Stimulated activated CD4-positive, alpha-beta T cell treated with anti-CD3 and anti-CD28 coated beads, Interleukin-2, amount 100 ng/mL, for 4 hours (primary cell): ENCODE results near the gene DIP2C.
"Not testable (repeated sequence)": the region's sequence is repeated elsewhere in the genome, so short reads cannot be mapped to it uniquely, and the experiment has no call there.

ENCODE experiments used
- DNase-seq: peaks from one replicate; pipeline ENCODE4 v3.0.0-alpha.2; 2020; ENCODE audit warnings: low read depth

Gene DIP2C

DNA sequence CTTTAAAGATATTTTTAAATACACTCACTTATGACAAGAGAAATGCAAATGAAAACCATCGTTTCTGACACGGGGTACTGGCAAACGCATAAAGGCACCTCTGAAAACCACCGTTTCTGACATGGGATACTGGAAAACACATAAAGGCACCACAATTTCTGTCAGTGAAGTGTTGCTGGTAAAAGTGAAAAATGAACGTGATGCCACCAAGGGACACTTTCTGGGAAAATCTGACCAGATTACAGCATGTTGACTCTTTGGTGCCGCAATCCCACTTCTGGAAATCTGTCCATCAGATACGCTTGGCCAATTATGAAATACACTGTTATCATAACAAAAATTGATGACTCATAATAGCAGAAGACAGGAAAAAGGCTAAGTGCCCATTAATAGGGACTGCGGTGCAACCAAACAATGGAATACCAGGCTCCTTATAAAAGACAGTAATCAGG lies 422.5 kb downstream of the DIP2C start:
- DNase-seq: no peak

DNA sequence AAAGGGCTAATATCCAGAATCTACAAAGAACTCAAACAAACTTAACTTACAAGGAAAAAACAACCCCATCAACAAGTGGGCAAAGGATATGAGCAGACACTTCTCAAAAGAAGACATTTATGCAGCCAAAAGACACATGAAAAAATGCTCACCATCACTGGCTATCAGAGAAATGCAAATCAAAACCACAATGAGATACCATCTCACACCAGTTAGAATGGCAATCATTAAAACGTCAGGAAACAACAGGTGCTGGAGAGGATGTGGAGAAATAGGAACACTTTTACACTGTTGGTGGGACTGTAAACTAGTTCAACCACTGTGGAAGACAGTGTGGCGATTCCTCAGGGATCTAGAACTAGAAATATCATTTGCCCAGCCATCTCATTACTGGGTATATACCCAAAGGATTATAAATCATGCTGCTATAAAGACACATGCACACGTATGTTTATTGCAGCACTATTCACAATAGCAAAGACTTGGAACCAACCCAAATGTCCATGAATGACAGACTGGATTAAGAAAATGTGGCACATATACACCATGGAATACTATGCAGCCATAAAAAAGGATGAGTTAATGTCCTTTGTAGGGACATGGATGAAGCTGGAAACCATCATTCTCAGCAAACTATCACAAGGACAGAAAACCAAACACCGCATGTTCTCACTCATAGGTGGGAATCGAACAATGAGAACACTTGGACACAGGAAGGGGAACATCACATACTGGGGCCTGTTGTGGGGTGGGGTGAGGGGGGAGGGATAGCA lies 423.5 kb downstream of the DIP2C start:
- DNase-seq: not testable (repeated sequence)

DNA sequence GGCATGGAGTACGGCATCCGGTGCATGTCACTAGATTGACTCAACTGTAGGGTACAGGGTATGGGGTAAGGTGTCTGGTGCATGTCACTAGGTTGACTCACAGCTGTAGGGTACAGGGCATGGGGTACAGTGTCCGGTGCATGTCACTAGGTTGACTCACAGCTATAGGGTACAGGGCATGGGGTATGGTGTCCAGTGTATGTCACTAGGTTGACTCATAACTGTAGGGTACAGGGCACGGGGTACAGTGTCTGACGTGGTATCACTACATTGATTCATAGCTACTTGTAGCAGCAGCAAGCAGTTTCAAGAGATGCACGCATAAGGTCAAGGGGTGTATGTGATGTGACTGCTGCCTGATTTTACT lies 424.4 kb downstream of the DIP2C start:
- not testable (repeated sequence) for DNase-seq

DNA sequence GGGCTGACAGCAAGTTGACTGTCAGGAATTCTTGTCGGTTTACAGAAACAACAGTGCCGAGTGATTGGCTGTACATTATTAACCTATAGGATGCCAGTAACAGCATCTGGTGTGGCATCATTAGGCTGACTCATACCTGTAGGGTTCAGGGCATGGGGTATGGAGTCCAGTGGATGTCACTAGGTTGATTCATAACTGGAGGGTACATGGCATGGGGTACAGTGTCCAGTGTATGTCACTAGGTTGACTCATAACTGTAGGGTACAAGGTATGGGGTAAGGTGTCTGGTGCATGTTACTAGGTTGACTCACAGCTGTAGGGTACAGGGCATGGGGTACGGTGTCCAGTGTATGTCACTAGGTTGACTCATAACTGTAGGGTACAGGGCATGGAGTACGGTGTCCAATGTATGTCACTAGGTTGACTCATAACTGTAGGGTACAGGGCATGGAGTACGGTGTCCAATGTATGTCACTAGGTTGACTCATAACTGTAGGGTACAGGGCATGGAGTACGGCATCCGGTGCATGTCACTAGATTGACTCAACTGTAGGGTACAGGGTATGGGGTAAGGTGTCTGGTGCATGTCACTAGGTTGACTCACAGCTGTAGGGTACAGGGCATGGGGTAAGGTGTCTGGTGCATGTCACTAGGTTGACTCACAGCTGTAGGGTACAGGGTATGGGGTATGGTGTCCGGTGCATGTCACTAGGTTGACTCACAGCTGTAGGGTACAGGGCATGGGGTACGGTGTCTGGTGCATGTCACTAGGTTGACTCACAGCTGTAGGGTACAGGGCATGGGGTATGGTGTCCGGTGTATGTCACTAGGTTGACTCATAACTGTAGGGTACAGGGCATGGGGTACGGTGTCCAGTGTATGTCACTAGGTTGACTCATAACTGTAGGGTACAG lies 425.1 kb downstream of the DIP2C start:
- not testable (repeated sequence) for DNase-seq

GRCh38 chr10:260819-261429 lies 428.5 kb downstream of the DIP2C start:
- no peak for DNase-seq

DNA sequence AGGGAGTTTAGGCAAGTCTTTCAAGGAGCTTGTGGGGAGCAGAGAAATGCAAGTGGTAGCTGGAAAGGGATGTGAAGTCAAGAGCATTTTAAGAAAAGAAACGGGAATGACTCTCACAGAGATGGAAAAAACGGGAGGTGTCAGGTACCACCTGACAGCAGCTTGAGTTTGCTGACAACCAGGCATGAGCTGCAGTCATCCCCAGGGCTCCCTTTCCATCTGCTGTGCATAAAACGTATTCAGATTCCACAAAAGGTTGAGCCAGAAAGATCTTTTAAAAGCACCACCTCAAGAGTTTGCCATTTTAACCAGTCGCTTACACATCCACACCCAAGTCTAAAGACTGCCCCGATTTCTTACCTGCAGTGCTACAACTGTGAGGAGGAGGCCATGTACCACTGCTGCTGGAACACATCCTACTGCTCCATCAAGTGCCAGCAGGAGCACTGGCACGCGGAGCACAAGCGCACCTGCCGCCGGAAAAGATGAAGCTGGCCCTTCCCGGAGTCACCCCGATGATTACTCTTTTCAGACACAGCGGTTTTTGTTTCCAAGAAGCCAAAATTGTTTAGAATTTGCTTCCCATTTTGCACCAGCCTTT lies 437.4 kb downstream of the DIP2C start:
- no peak for DNase-seq

GRCh38 chr10:248307-248706 lies 441.2 kb downstream of the DIP2C start:
- no peak for DNase-seq

DNA sequence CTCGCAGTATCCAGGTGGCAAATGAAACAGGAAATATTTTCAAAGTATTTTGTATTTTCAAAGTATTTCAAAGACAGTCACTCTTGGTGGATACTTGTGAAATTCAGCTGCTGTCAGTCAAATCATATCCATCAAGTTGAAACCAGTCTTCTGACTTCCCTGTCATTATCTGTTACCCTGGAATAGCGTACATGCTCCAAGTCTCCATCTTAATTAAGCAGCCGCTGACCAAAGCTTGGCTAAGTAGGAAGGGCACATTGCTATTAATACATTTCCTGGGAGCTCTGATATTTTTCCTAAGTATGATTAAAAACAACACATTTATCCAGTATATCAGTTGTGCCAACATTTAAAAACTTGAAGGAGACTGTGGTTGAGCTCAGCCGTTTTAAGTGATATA lies 442.0 kb downstream of the DIP2C start:
- no peak for DNase-seq

- DNase-seq: no peak
Observed at GRCh38 chr10:246431-246830, 443.0 kb downstream of the DIP2C start.

- no peak for DNase-seq
Observed at GRCh38 chr10:244227-244626, 445.2 kb downstream of the DIP2C start.

DNA sequence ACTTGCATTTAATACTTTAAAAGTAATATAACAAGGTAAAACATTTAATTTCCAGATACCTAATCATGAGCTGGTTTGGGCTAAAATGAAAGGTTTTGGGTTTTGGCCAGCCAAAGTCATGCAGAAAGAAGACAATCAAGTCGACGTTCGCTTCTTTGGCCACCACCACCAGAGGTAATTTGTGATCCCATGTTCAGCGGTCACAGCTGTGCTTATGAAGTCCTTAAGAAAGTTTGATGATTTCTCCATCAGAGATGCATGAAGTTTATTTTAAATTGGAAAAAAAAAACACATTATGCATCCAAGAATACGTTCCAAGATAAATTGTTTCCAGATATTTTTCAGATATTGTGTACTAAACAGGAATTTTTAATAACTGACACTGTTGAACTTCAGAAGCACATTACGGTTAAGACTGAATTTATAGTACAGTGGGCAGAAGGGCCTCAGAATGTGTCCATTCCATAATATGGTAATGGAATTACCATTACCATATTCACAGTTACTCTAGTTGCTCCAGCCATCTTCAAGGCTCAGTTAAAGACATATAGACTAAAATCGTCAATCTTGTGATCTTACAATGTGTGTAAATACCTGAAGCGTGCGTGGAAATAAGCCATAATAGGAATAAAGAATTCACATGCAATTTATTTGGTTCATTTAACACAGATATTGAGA lies 447.4 kb downstream of the DIP2C start:
- no peak for DNase-seq

- no peak for DNase-seq
Observed at GRCh38 chr10:241451-241850, 448.0 kb downstream of the DIP2C start.

DNA sequence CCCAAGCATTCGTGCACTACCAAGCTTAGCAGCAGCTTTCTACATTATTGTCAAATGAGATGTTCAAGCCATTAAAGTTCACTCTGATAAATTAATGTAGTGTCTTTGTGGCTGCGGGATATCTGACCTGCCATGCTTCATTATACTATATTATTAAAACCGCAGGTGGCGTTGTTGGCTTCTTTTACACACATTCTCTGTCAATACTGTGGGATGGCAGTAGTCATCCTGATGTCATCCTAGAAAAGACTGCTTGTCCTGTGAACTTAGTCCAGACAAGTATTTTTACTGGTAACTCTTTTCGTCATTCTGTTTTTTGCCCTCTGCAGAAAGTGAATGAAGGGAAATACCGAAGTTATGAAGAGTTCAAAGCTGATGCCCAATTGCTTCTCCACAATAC lies 450.4 kb downstream of the DIP2C start:
- no peak for DNase-seq

DNA sequence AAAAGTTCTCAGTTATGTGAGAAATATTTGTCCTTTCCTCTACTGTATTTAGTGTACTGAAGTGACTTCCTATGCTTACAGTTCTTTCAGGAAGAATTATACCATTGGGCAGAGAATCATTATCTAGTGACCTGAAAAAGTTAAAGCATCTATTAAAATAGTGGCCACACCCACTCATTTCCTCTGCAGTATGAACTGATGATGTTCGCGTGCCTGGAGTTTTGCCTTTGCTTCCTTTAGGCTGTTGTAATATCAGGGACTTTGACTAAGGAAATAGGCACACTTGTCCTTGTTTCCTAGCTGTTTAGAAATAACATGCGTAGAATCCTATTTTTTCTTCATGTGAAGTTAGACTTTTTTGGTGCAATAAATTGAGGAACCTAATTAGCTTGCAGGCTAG lies 453.6 kb downstream of the DIP2C start:
- DNase-seq: no peak

DNA sequence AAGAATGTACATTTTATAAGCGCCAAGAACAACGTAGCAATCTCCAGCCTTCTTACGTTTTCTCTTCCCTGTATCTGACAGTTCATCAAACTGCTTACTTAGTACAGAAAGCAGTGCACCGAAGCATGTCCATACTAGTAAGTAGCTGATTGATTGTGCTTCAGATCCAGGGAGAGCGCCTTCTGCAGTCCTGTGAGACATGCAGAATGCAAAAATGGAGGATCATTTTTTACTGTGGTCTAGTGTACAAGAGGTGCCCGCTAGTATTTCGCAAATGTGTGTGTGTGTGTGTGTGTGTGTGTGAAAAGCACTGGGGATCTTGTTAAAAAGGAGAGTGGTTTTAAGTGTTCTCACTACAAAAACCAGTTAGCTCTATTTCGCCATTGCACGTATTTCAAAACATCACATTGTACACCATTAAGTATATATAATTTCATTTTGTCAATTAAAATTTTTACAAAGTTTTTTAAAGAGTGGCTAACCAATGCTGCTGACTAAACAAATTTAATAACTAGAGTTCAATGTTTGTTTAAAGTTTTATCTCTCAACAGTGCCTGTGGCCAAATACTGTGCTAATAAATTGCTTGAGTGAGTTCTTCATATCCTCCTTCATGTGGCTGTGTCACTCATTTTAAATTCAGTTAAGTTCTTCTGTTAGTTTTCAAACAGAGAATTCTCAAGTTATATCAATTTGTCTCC lies 454.6 kb downstream of the DIP2C start:
- no peak for DNase-seq

GRCh38 chr10:232878-233277 lies 456.6 kb downstream of the DIP2C start:
- no peak for DNase-seq

- no peak for DNase-seq
Observed at GRCh38 chr10:232061-232460, 457.4 kb downstream of the DIP2C start.

DNA sequence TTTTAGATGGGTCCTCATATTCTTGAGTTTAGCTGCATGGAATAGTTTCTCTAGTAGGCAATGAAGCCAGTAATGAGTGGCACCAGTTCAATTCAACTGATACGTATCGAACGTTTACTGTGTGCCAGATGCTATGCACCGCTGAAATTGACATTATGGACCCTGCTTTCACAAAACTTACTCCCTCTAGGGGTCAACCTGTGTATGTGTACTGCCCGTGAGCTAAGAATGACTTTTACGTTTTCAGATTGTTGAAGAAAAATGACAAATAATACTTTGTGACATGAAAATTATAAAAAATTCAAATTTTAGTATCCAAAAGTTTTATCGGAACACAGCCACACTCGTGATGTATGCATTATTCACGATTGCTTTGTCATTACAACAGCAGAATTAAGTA lies 458.7 kb downstream of the DIP2C start:
- no peak for DNase-seq

- DNase-seq: no peak
Observed at GRCh38 chr10:228366-228765, 461.1 kb downstream of the DIP2C start.

DNA sequence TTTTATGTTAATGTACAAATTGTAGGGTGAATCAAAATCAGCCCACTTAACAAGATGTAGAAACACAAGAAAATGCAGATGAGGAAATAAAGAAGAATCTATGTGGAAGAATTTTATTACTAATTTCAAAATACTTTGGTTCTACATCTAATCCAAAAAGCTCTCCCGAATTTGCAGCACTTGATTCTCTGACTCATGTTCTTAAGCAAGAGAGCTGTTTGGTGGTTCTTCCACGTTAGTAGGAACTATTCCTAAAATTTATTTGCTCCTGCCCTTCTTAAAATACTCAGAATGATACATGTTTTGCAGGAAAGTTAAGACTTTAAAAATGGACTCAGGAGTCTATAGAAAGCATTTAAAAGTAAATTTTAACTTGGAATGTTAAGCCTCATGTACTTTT lies 462.5 kb downstream of the DIP2C start:
- DNase-seq: no peak

GRCh38 chr10:226018-226417 lies 463.4 kb downstream of the DIP2C start:
- no peak for DNase-seq
